Thyroid gland (tissue), 4 donors: ENCODE measurements around the gene TNKS2. TPM values are rescaled to one million over a fixed set of nuclear protein-coding genes. Genes with fewer than 3 reads are reported as not detected.

Source experiments
- DNase-seq, 2 donors: peaks; one replicate each; pipeline ENCODE4 v3.0.0-alpha.2; 2019
- H3K27ac ChIP-seq, 3 donors: fragments of 200-600 bp; sonication (generic); 1 replicate in 2 of 3; 2 replicates in 1 of 3; pipeline ENCODE4 v1.5.1; 2016 to 2019; ENCODE audit warnings: mild to moderate bottlenecking in 1 of 3, moderate library complexity in 1 of 3
- H3K27me3 ChIP-seq: fragments of 200-600 bp; sonication (generic); one replicate; pipeline ENCODE4 v1.5.1; 2019
- H3K36me3 ChIP-seq, 2 donors: fragments of 200-600 bp; sonication (generic); one replicate each; pipeline ENCODE4 v1.5.1; 2016 to 2019
- H3K4me1 ChIP-seq, 2 donors: fragments of 200-600 bp; sonication (generic); one replicate each; pipeline ENCODE4 v1.5.1; 2017 to 2019
- H3K4me3 ChIP-seq, 3 donors: fragments of 200-600 bp; sonication (generic); replicated peaks in 1 of 3; 1 replicate in 2 of 3; 2 replicates in 1 of 3; pipeline ENCODE4 v1.5.1; 2016; ENCODE audit warnings: mild to moderate bottlenecking in 1 of 3
- H3K9me3 ChIP-seq: fragments of 200-600 bp; sonication (generic); one replicate; pipeline ENCODE4 v1.5.1; 2017
- CTCF ChIP-seq, 6 experiments: fragments of 200-600 bp in 3 of 6; fragments of 450-650 bp in 3 of 6; sonication (generic) in 3 of 6; IDR thresholded peaks; one replicate each; pipeline ENCODE4 v1.5.1; 2016 to 2019; ENCODE audit warnings: antibody characterized with exemption in 6 of 6, mild to moderate bottlenecking in 2 of 6, inconsistent platforms in 1 of 6, moderate library complexity in 1 of 6
- POLR2A ChIP-seq, 2 donors: fragments of 450-650 bp; IDR thresholded peaks; one replicate each; pipeline ENCODE4 v1.6.1; 2017; ENCODE audit warnings: antibody characterized with exemption in 2 of 2, mild to moderate bottlenecking in 2 of 2, moderate library complexity in 1 of 2
- WGBS, 2 donors: methylation state at CpG; one replicate each; pipeline ENCODE4 v1.1.5; 2017; 5-methylcytosine and 5-hydroxymethylcytosine counted together
- intact Hi-C: fragments of 100-400 bp; cut with DNase I; formaldehyde crosslinking; loops from one replicate; pipeline ENCODE4 v1.15.1; 2023
- total RNA-seq, 4 donors: library from RNA; depleted of rRNA; stranded (reverse); fragments of >200 nt; gene quantifications; one replicate each; pipeline ENCODE4 v1.2.3, GENCODE V29; 2016

TNKS2 gene
- total RNA-seq, 4 donors from 2014 or later, result 56.5 to 99.7 (median 66.1) TPM

- Histone ChIP-seq H3K4me3 (no peak overlapping the region), H3K36me3 (no peaks in the 10 kb centered on the region), H3K27me3 (no peaks in the 10 kb centered on the region), H3K27ac (peak overlapping the region in 1 of 3 donors; percentile 93), H3K9me3 (no peaks in the 10 kb centered on the region), H3K4me1 (peaks cover 6 to 16% of the 10 kb centered on the region in 2 donors)
- TF ChIP-seq POLR2A (IDR thresholded peaks at IDR 0.05) (no peak), CTCF (IDR thresholded peaks at IDR 0.05) (no peak)
- intact Hi-C loops, result no loop called here
- DNase-seq, result no peak
- WGBS, 2 donors, result 97 to 99% methylated on average over 9 of the region's 9 CpGs
Observed at GRCh38 chr10:91885362-91886079, 87.3 kb downstream of the TNKS2 start.

DNA sequence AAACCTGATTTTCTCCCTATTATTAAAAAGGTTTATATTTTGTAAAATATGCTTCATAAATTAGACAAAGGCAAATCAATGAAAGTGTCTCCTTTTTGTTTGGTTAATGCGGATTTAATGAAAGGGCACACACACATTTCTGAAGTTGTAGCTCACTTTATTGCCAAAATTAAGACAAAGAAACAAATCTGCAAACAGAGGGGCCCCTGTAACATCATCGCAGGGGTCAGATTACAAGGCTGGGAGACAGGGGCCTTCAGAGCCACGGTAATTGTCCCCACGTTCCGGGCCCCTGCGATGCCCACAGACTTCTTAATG is 88.7 kb downstream of the TNKS2 start:
- intact Hi-C loops, result no loop called here
- no peaks in the 10 kb centered on the region for H3K9me3 ChIP-seq
- peak overlapping the region in 2 of 3 donors; percentile 35 to 41 for H3K4me3 ChIP-seq
- H3K4me1 ChIP-seq, result peaks cover 6 to 16% of the 10 kb centered on the region in 2 donors
- H3K27me3 ChIP-seq, result no peaks in the 10 kb centered on the region
- no peaks in the 10 kb centered on the region for H3K36me3 ChIP-seq
- no peak for DNase-seq
- 17 to 24% methylated on average over 6 of the region's 6 CpGs for WGBS, 2 donors
- TF ChIP-seq POLR2A (IDR thresholded peaks at IDR 0.05) (no peak), CTCF (IDR thresholded peaks at IDR 0.05) (no peak)
- peak overlapping the region in 2 of 3 donors; percentile 7 to 23 for H3K27ac ChIP-seq

DNA sequence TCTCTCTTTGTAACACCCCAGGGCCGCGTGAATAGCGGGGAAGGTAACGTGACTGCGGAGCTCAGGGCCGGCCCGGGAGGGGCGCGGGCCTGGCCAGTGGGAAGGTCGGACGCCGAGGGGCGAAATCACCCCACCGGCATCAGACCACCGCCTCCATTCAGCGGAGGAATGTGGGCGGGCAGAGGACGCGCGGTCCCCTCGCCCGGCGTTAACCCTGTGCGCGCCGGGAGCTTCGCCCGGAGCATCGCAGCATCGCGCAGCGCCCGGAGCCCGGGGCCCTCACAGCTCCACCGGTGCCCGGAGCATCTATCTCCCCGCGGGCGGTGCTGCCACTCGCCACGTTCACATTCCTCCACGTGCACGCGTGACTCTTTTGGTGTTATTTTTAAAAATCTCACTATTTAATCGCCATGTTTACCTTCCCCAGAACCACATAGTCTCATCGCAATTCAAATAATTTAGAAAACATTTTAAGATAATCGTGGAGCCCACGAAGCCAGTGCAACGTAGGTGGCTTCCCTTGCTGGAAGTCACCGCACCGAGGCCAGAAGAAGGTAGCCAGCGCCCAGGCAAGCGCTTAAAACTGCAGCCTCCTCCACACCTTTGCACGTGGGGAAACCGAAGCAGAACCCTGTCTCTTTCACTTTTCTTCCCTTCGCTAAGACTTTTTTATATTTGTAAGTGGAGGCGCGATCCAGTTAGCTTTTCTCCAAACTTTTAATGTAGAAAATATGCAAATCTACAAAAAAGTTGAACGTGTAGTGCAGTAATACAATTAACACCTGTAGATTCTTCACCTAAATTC is 89.2 kb downstream of the TNKS2 start:
- H3K27ac ChIP-seq, result peak overlapping the region; percentile 7 to 38 (median 23)
- no peaks in the 10 kb centered on the region for H3K36me3 ChIP-seq
- intact Hi-C loops, result no loop called here
- peak; percentile 47 to 57 for DNase-seq
- H3K27me3 ChIP-seq, result no peaks in the 10 kb centered on the region
- H3K4me3 ChIP-seq, result peak overlapping the region; percentile 21 to 41 (median 35)
- H3K4me1 ChIP-seq, result peaks cover 6 to 16% of the 10 kb centered on the region in 2 donors
- WGBS, 2 donors, result 1 to 2% methylated on average over 32 to 54 of the region's 59 CpGs
- TF ChIP-seq CTCF (IDR thresholded peaks at IDR 0.05) (no peak), POLR2A (IDR thresholded peaks at IDR 0.05) (peak in 1 of 2 donors; percentile 15)
- H3K9me3 ChIP-seq, result no peaks in the 10 kb centered on the region

GRCh38 chr10:91891125-91892001 is 93.1 kb downstream of the TNKS2 start:
- TF ChIP-seq CTCF (IDR thresholded peaks at IDR 0.05), result no peak
- no peak for TF ChIP-seq POLR2A (IDR thresholded peaks at IDR 0.05)
- H3K9me3 ChIP-seq, result no peaks in the 10 kb centered on the region
- 88 to 90% methylated on average over 1 of the region's 1 CpG for WGBS, 2 donors
- no peaks in the 10 kb centered on the region for H3K36me3 ChIP-seq
- no peaks in the 10 kb centered on the region for H3K27me3 ChIP-seq
- intact Hi-C loops, result no loop called here
- no peak for DNase-seq
- no peak overlapping the region for H3K27ac ChIP-seq
- no peaks in the 10 kb centered on the region for H3K4me1 ChIP-seq
- no peak overlapping the region for H3K4me3 ChIP-seq
